K562 (cell line): ENCODE data around the gene DDX46. TPM values are rescaled to one million over a fixed set of nuclear protein-coding genes. Genes with fewer than 3 reads are reported as not detected.
A peak's percentile ranks its signal among the peaks of the same experiment; 100 is the strongest.

Experiments
- ADNP ChIP-seq: fragments of 200-800 bp; sonication (Bioruptor generic); IDR thresholded peaks from 2 replicates; pipeline ENCODE4 v1.6.1; 2016; ENCODE audit warnings: missing genetic modification characterization, missing compliant biosample characterization
- BRD9 ChIP-seq: fragments of 450-650 bp; IDR thresholded peaks from 2 replicates; pipeline ENCODE4 v1.6.1; 2018; ENCODE audit warnings: low read depth; ENCODE audit not compliant: partially characterized antibody
- DDX20 ChIP-seq: fragments of 450-650 bp; IDR thresholded peaks from 2 replicates; pipeline ENCODE4 v1.6.1; 2016; ENCODE audit warnings: missing genetic modification characterization, low read depth, mild to moderate bottlenecking, missing compliant biosample characterization, moderate library complexity
- ESRRA ChIP-seq: fragments of 450-650 bp; IDR thresholded peaks from 2 replicates; pipeline ENCODE4 v1.6.1; 2014; ENCODE audit warnings: low read depth, mild to moderate bottlenecking, moderate library complexity, borderline replicate concordance
- KDM1A ChIP-seq, 2 experiments: fragments of 450-650 bp; IDR thresholded peaks; 2 replicates each; pipeline ENCODE4 v1.6.1; 2016; ENCODE audit warnings: mild to moderate bottlenecking in 2 of 2
- KLF1 ChIP-seq: fragments of 450-650 bp; IDR thresholded peaks from 2 replicates; pipeline ENCODE4 v1.6.1; 2016; ENCODE audit warnings: missing genetic modification characterization, missing compliant biosample characterization
- KLF6 ChIP-seq: fragments of 250-450 bp; sonication (Bioruptor Pico); IDR thresholded peaks from 2 replicates; pipeline ENCODE4 v1.4.0; 2020; ENCODE audit warnings: mild to moderate bottlenecking, moderate library complexity, borderline replicate concordance
- NCOA4 ChIP-seq: fragments of 450-650 bp; IDR thresholded peaks from 2 replicates; pipeline ENCODE4 v1.6.1; 2018; ENCODE audit warnings: mild to moderate bottlenecking; ENCODE audit not compliant: partially characterized antibody
- POLR2A ChIP-seq: fragments of 450-650 bp; conservative IDR thresholded peaks from 2 replicates; pipeline ENCODE4 v1.6.1; 2016
- RAD51 ChIP-seq: fragments of 450-650 bp; IDR thresholded peaks from 2 replicates; pipeline ENCODE4 v1.7.1; 2016; ENCODE audit warnings: low read depth, mild to moderate bottlenecking, borderline replicate concordance
- SAFB2 ChIP-seq: fragments of 200-400 bp; formaldehyde crosslinking; IDR thresholded peaks from 2 replicates; pipeline ENCODE4 v1.6.1; 2018; ENCODE audit warnings: borderline replicate concordance, low read length, low read depth, moderate library complexity; ENCODE audit not compliant: severe bottlenecking
- SMAD3 ChIP-seq: fragments of 450-650 bp; formaldehyde crosslinking; conservative IDR thresholded peaks from 2 replicates; pipeline ENCODE4 v1.4.0; 2020; ENCODE audit warnings: mild to moderate bottlenecking
- SMARCA5 ChIP-seq: fragments of 450-650 bp; IDR thresholded peaks from 2 replicates; pipeline ENCODE4 v1.6.1; 2016
- STAG1 ChIP-seq: sonication (generic); formaldehyde crosslinking; IDR thresholded peaks from 2 replicates; pipeline ENCODE4 v1.5.0; 2020; ENCODE audit warnings: missing genetic modification reagents, borderline replicate concordance
- TAF15 ChIP-seq: fragments of 200-400 bp; formaldehyde crosslinking; IDR thresholded peaks from 2 replicates; pipeline ENCODE4 v1.6.1; 2017; ENCODE audit warnings: mild to moderate bottlenecking, low read depth, low read length, moderate library complexity
- TGIF2 ChIP-seq: sonication (generic); formaldehyde crosslinking; IDR thresholded peaks from 2 replicates; pipeline ENCODE4 v1.8.1; 2022; ENCODE audit warnings: mild to moderate bottlenecking, missing genetic modification reagents, moderate library complexity
- TOE1 ChIP-seq, 2 experiments: fragments of 450-650 bp in 1 of 2; sonication (generic) in 1 of 2; formaldehyde crosslinking in 1 of 2; IDR thresholded peaks; 2 replicates each; pipeline versions ENCODE4 v1.7.1 to v1.8.0; 2016 to 2022; ENCODE audit warnings: borderline replicate concordance in 2 of 2, mild to moderate bottlenecking in 2 of 2, antibody characterized with exemption in 1 of 2, inconsistent platforms in 1 of 2, low read depth in 1 of 2, missing genetic modification reagents in 1 of 2, moderate library complexity in 1 of 2
- TRIM25 ChIP-seq: fragments of 450-650 bp; IDR thresholded peaks from 2 replicates; pipeline ENCODE4 v1.7.0; 2016; ENCODE audit warnings: borderline replicate concordance
- ZEB2 ChIP-seq: fragments of 450-650 bp; IDR thresholded peaks from 2 replicates; pipeline ENCODE4 v1.6.1; 2016
- ZNF766 ChIP-seq: fragments of 200-800 bp; sonication (Bioruptor generic); conservative IDR thresholded peaks from 2 replicates; pipeline ENCODE4 v1.6.1; 2016; ENCODE audit warnings: missing genetic modification characterization, missing compliant biosample characterization
- polyA plus RNA-seq, 8 experiments: library from polyadenylated mRNA; depleted of rRNA in 4 of 8; stranded (reverse) in 5 of 8; unstranded in 3 of 8; fragments of >200 nt; fragmentation: Nextera tagmentation in 2 of 8; fragmentation: Illumina TruSeq in 1 of 8; extraction: Ambion mirVana in 2 of 8; extraction: Trizol in 1 of 8; gene quantifications; 2 replicates each; pipeline versions ENCODE4 v1.2.1 to v1.2.3, GENCODE V29; 2011 to 2014; ENCODE audit warnings: inconsistent platforms in 1 of 8, missing spikeins in 1 of 8
- total RNA-seq, 7 experiments: library from RNA; depleted of rRNA in 6 of 7; stranded (reverse); fragments of >200 nt in 6 of 7; fragmentation: Illumina TruSeq in 2 of 7; extraction: Trizol in 2 of 7; gene quantifications; 2 replicates each; pipeline versions ENCODE4 v1.2.1 to v1.2.3, GENCODE V29; 2011 to 2021; ENCODE audit warnings: low replicate concordance in 1 of 7
- TF ChIP-seq, protein P1 (sequence below): IDR thresholded peaks from 3 replicates; pipeline ENCODE4 v1.6.1; 2011; ENCODE audit warnings: borderline replicate concordance, mild to moderate bottlenecking, moderate library complexity; ENCODE audit not compliant: insufficient read length; ENCODE audit errors: extremely low read depth
- TF ChIP-seq, protein P2 (sequence below): fragments of 450-650 bp; IDR thresholded peaks from 2 replicates; pipeline ENCODE4 v1.6.1; 2017; ENCODE audit warnings: antibody characterized with exemption

Gene DDX46
- total and polyA plus RNA-seq, 9 of the 15 experiments (the other 6 are each of a cell fraction or from before 2014, with no cell fraction given), result 26.2 to 99.0 (median 76.4) TPM

DNA sequence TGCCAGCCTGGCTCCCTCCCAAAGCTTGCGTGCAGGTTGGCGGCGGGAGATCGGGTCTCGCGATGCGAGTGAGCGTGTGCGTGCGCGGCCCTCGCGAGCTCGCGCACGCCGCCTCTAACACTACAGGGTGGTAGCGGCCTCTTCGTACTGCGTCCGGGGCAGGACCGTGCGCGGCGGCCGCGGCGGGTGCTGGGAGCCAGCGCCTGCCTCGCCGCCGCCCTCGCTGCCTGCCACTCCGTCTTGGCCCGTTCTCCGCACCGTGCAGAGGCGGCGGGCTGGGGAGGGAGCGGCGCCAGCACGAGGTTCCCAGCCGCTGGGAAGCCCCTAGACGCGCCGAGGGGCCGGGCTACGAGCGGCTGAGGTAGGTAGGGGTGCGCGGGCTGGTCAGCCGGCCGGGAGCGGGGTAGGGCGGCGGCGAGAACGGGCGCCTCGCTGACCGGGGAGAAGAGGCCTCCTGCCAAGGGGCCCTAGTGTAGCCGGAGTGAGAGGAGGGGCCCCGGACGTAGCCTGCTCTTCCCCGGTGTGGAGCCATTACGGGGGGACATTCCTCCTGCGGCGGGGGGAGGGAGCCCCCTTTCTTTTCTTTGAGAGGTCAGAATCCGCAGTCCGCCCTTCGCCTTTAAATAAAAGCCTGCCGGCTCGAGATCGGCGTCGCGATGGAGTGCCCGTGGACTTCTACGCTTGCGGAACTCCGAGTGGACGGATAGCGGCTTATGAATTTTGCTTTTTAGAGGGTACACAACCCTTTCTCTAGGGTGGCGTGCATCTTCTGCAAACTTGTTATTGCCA is 87.5 kb downstream of the DDX46 start, which contains the start of gene C5orf24 (continued):
- TF ChIP-seq, protein P1, sequence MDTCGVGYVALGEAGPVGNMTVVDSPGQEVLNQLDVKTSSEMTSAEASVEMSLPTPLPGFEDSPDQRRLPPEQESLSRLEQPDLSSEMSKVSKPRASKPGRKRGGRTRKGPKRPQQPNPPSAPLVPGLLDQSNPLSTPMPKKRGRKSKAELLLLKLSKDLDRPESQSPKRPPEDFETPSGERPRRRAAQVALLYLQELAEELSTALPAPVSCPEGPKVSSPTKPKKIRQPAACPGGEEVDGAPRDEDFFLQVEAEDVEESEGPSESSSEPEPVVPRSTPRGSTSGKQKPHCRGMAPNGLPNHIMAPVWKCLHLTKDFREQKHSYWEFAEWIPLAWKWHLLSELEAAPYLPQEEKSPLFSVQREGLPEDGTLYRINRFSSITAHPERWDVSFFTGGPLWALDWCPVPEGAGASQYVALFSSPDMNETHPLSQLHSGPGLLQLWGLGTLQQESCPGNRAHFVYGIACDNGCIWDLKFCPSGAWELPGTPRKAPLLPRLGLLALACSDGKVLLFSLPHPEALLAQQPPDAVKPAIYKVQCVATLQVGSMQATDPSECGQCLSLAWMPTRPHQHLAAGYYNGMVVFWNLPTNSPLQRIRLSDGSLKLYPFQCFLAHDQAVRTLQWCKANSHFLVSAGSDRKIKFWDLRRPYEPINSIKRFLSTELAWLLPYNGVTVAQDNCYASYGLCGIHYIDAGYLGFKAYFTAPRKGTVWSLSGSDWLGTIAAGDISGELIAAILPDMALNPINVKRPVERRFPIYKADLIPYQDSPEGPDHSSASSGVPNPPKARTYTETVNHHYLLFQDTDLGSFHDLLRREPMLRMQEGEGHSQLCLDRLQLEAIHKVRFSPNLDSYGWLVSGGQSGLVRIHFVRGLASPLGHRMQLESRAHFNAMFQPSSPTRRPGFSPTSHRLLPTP, result no peak
- TF ChIP-seq KDM1A (IDR thresholded peaks at IDR 0.05) (no peak), TRIM25 (no peak), SMARCA5 (no peak), ZNF766 (peak; percentile 71), TAF15 (no peak), ADNP (no peak), POLR2A (peak; percentile 95), ZEB2 (no peak), DDX20 (tag) (no peak), RAD51 (no peak), KLF6 (no peak), SMAD3 (CRISPR knock-in tag) (no peak), BRD9 (no peak), ESRRA (peak; percentile 47), STAG1 (CRISPR knock-in tag) (no peak), KLF1 (0 out of 2 replicates have a peak, but pooled peaks have one; percentile 29), NCOA4 (no peak), TGIF2 (CRISPR knock-in tag) (peak; percentile 83; the same call in 1 of the 2 replicates), TOE1 (IDR thresholded peaks at IDR 0.05; ENCODE audit: borderline replicate concordance) (no peak), TOE1 (CRISPR knock-in tag; IDR thresholded peaks at IDR 0.05; ENCODE audit: borderline replicate concordance, low read depth) (peak; percentile 79; the same call in 1 of the 2 replicates), SAFB2 (no peak)
- TF ChIP-seq, protein P2, sequence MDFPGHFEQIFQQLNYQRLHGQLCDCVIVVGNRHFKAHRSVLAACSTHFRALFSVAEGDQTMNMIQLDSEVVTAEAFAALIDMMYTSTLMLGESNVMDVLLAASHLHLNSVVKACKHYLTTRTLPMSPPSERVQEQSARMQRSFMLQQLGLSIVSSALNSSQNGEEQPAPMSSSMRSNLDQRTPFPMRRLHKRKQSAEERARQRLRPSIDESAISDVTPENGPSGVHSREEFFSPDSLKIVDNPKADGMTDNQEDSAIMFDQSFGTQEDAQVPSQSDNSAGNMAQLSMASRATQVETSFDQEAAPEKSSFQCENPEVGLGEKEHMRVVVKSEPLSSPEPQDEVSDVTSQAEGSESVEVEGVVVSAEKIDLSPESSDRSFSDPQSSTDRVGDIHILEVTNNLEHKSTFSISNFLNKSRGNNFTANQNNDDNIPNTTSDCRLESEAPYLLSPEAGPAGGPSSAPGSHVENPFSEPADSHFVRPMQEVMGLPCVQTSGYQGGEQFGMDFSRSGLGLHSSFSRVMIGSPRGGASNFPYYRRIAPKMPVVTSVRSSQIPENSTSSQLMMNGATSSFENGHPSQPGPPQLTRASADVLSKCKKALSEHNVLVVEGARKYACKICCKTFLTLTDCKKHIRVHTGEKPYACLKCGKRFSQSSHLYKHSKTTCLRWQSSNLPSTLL, result no peak
